GM18498 (cell line): ENCODE data around the gene KCNMB2.
A peak's percentile ranks its signal among the peaks of the same experiment; 100 is the strongest.
"Not testable (repeated sequence)": the region's sequence is repeated elsewhere in the genome, so short reads cannot be mapped to it uniquely, and the experiment has no call there.

Source experiments
- ATAC-seq: cut with Tn5 transposase; IDR thresholded peaks from one replicate; pipeline ENCODE4 v1.9.1; 2021; ENCODE audit warnings: mild to moderate bottlenecking, moderate library complexity; ENCODE audit not compliant: unreplicated experiment

The KCNMB2 gene

DNA sequence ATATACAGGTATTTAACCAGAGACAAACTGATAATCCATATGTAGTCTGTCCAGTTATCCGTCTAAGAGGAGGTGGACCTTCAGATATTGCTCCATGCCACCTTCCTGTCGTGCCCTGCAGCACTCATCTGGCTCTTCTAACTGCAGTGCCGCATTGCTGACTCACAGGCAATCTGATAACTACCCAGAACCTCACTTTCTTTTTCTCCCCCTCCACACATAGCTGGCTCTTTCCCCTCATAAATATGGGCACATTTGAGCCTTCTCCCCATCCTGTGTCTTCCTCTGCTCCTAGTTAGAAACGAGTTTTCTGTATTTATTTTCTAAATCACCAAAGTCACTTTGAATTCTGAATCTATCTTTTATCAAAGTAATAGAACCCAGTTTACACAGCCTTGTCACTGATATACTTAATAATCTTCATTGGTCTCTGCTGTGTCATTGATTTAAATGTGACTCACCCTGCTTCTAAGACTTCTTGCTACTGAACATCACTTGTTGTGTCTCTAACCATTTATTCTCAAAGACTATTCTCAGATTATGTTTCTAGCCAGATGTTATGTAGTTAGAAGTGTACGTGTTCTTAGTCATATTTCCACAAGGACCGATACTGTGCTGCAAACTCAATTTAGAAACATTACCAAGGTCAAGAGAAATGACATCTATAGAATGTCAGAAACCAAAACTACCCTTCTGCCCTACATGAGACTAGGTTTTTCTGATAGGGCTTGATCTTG, 17.4 kb upstream of the KCNMB2 start:
- peak; percentile 81 for ATAC-seq

- ATAC-seq, result no peak
Measured at GRCh38 chr3:178519701-178520100, 16.5 kb upstream of the KCNMB2 start.

DNA sequence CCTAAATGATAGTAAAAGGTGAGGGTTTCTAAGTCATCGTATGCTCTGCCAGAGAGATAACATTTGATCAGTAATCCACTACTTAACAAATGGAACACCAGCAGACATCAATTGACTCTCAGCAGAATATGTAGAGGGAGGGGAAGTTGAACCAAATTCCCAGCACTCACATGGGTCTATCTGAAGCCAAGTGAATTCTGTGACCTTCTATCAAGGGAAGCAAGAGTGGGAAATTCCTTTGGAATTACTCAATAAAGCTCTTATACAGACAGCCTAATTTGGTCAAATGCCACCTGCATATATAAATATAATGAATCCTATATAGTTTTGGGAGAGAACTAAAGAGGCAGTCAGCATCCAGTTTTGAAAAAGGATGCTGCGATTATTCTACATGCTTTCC, 15.8 kb upstream of the KCNMB2 start:
- no peak for ATAC-seq

DNA sequence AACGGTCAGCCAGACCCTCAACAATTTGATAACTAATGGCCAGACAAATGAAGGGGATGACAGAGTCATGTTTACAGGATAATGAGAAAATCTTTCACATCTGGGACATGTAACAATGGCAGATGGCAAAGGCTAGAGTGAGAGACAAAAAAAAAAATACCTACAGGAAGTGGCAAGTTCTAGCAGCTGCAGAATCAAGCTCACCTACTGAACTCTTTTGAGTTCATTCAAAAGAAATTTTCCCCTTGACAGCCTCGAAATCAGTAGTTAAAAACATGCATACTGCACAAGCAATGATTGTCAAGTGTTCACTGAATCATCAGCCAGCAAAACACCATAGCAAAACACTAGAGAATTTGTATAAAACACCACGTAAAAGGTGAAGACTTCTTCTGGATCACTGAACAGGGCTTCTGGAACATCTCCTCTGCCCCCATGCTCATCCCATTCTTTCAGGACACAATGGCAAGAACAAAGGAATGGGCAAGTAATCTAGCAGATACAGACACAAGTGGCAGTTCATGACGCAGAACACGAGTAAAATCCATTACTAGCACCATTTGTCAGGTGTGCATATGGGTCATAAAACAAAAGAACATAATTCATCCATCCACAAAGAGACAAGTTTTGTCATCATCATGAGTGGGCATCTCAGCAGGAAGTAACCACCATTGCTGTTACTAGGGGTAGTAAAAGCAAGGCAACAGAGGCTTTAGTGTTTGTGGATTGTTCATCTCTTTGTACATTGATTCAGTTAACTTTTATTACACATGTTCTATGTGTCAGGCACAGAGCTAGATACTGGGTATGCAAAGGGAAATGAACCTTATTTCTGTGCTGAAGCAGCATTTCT, 13.8 kb upstream of the KCNMB2 start:
- ATAC-seq, result no peak

- no peak for ATAC-seq
Measured at GRCh38 chr3:178525251-178525650, 11.0 kb upstream of the KCNMB2 start.

DNA sequence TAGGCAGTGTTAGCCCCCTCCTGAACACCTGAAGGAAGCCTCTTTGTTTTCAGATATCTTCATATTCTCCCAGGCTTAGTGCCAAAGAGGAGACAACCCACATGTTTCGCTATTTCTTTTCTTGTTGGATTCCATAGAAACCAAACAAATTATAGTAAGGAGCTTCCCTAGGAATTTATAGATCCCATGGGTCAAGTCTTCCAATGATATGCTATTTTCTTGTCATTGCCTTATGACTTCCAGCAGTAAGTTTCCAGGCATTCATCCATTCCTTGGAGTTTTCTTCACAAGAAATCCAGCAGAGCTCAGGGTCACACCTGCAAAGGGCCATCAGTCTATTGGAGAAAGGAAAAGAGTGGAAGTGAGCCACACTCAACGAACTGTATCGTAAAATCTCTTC, 9.9 kb upstream of the KCNMB2 start:
- ATAC-seq, result no peak

DNA sequence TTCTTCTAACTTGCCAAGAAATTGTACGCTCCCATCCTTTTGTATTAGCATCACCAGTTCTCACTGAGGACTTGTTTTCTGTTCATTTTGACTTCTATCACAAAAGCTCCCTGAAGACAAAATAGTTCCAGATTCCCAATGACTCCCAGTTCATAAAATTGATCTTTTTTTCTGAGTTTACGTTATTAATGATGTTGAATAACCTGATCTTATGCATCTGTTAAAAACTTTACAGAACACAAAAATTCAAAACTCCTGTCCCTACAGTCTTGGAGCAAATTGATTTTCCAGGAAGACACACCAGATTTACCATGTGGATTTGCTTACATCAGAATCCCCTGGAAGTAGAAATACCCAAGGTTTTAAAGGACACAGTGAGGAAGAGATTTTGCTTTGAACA, 8.3 kb upstream of the KCNMB2 start:
- no peak for ATAC-seq

GRCh38 chr3:178529606-178530225, 6.5 kb upstream of the KCNMB2 start:
- ATAC-seq, result no peak

DNA sequence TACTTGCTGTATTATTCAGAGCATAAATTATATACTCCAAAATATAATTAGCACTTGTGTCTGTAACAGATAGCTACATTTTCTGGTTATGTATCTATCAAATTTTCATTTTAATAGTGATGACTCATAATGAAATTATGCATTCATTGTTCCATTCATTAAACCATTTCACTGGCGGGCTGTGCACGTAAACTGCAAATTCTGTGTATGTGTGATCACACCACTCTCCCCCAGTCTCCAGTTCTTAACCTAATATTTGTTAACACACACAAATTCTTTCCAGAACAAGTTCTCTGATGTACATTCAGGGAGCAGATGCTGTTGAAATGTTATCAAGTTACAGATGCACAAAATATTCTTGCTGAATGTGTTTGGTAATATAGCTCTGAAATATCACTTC, 3.8 kb upstream of the KCNMB2 start:
- no peak for ATAC-seq

DNA sequence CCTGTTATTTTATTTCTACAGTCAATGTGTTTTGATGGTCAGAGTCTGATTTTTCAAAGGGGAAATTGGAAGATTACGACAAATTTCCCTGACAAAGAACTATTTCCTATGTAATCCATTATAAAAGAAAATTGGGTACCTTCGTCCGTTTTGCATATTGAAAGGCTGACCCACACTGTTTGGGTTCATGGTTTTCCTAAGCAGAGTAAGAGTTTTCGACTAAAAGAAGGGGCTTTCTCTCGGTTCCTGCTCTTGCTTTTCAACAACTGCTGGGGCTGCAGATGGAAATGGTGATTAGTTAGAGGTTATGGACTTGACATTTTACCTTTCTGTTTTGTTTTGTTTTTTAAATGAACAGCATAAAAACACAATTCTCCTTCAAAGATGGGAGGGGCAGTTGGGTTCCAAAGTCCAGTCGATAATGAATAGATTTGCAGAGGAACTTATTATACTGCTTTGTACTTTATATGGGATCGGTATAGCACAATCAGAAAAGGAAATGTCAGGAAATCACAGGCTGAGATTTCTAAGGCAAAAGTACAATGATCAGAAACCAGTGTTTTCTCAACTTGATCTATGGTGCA, 978 bp downstream of the KCNMB2 start:
- ATAC-seq, result no peak

DNA sequence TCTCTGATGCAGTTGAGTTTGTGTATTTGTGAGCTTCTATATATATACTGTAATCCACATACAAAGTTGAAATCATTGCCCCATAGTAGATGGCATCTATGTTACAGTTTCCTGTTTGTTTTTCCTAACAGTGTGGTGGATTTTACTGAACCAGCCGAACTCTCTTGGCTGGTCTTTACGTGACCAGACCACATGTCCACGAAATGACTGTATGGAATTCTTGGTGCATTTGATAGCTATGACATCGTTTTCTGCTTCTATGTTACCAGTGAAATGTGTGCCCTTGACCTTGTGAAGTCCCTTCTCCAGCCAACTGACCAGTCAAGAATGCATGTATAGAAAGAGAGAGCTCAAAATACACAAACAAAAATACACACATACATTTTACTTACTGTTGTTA, 1.8 kb downstream of the KCNMB2 start:
- no peak for ATAC-seq

GRCh38 chr3:178540184-178540583, 3.9 kb downstream of the KCNMB2 start:
- ATAC-seq, result no peak

GRCh38 chr3:178545337-178545736, 9.1 kb downstream of the KCNMB2 start:
- no peak for ATAC-seq

- peak; percentile 70 for ATAC-seq
Measured at GRCh38 chr3:178546079-178546478, 9.8 kb downstream of the KCNMB2 start.

- not testable (repeated sequence) for ATAC-seq
Measured at GRCh38 chr3:178549426-178549825, 13.2 kb downstream of the KCNMB2 start.

DNA sequence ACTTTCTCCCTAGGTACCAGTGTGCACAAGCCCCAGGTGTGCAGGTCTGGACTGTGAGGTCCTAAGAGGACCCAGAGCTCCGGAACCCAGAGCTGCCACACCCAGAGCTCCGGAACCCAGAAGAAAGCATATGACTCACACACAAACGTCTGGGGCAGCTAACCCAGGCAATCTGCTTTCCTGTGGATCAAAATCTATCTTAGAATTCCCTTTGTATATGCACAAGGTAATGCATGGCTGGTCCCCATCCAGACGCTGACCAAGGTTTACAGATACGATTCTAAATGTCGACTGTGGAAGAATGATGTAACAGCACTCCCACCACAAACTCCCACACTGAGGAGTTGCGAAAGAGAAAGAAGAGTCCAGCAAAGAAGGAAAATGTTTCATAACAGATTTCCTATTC, 15.7 kb downstream of the KCNMB2 start:
- no peak for ATAC-seq

GRCh38 chr3:178558637-178559036, 22.4 kb downstream of the KCNMB2 start:
- ATAC-seq, result peak; percentile 66

DNA sequence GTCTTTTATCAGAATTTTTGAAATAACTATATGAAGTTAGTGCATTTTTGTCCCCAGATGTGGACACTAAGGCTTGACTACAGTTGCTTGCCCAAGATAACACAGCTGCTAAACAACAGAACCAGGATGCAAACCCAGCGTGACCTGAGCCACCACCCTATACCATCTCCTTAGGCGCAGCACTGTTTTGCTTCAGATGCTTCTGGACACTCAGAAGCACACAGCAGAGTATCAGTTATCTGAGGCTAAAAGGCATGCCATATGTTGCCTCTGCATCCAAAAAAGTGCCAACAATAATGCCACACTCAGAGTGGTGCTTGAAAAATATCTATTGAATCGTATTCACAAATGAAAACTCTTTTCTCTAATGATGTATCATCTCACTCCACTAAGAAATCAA, 24.5 kb downstream of the KCNMB2 start:
- no peak for ATAC-seq

GRCh38 chr3:178561239-178561638, 25.0 kb downstream of the KCNMB2 start:
- no peak for ATAC-seq

DNA sequence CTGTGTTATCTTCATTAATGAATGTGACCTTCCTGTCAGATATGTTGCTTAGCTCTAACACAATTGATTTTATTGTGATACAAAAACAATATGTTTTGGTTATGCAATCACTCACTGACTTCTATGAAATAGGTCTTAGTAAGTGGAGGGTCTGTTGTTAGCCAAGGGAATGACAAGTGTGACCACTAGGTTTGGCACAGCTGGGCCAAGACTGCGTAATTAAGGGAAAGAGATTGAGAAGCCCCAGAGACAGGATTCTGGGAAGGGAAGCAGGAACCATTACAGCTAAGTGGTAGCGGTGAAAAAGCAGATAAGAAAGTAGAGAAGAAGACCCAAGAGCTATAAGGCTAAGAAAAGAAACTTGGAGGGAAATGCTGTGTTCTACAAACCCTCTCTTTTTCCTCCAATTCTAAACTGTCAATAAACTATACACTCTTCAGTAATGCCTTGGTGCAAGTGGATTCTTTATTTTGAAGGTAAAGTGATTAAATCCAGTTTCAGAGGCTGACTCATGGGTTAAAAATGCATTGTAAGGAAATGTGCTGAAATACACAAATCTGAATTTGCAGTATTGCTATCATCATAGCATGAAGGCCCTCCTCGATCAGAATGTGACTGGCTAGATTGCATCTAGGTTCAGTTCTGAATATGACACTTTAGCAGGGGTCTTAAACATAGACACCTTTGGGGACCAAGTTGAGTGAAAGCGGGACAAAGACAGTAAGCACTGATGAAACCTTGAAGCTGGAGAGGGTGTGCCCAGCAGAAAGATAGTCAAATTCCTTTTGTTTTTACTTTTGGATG, 26.1 kb downstream of the KCNMB2 start:
- no peak for ATAC-seq

GRCh38 chr3:178562947-178563232, 26.7 kb downstream of the KCNMB2 start:
- ATAC-seq, result no peak
